Fibroblast of skin of scalp (primary cell): Measurements from ENCODE around the gene TSEN54.

Experiments
- DNase-seq: peaks from one replicate; pipeline ENCODE4 v3.0.0-alpha.2; 2013

Gene TSEN54

GRCh38 chr17:75488693-75489510 lies 27.4 kb upstream of the TSEN54 start:
- DNase-seq: no peak

DNA sequence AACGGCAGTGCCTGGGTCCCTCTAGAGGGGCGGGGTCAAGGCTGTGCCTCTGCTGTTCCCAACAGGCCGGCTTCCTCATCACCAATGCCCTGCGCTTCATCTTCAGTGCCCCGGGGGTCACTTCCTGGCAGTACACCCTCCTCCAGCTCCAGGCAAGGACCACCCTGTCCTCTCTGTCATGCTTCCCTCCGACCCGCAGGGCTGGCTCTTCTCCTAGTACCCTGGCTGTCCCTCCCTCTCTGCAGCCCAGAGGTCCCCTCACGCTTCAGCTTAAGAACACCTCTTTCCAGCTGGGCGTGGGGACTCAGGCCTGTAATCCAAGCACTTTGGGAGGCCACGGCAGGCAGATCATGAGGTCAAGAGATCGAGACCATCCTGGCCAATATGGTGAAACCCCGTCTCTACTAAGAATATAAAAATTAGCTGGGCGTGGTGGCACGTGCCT lies 26.8 kb upstream of the TSEN54 start:
- no peak for DNase-seq

GRCh38 chr17:75490173-75490743 lies 26.1 kb upstream of the TSEN54 start:
- DNase-seq: no peak

DNA sequence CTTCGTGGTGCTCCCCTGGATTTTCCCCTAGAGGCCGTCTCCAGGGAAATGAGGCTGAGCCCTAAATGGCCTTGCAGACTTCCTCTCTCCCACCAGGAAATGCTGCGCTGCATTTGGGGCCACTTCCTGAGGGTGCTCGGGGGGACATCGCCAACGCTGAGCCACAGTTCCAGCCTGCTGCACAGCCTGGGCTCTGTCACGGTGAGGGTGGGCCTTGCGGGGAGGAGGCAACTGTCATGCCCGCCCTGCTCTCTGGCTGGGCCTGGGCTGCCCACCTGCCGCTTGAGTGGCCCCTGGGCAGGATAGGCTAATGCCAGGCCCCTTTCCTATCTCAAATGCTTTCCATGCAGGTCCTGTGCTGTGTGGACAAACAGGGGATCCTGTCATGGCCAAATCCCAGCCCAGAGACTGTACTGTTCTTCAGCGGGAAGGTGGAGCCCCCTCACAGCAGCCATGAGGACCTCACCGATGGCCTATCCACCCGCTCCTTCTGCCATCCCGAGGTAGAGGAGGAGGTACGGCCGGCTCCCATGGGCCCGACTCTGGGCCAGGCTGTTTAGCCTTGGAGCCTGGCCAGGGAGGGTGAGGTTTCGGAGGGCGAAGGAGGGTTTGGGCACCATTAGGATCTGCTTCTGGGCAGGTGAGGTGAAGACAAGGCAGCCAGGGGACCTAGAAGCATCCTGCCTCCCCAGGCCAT lies 25.2 kb upstream of the TSEN54 start:
- no peak for DNase-seq

GRCh38 chr17:75491680-75492079 lies 24.6 kb upstream of the TSEN54 start:
- no peak for DNase-seq

DNA sequence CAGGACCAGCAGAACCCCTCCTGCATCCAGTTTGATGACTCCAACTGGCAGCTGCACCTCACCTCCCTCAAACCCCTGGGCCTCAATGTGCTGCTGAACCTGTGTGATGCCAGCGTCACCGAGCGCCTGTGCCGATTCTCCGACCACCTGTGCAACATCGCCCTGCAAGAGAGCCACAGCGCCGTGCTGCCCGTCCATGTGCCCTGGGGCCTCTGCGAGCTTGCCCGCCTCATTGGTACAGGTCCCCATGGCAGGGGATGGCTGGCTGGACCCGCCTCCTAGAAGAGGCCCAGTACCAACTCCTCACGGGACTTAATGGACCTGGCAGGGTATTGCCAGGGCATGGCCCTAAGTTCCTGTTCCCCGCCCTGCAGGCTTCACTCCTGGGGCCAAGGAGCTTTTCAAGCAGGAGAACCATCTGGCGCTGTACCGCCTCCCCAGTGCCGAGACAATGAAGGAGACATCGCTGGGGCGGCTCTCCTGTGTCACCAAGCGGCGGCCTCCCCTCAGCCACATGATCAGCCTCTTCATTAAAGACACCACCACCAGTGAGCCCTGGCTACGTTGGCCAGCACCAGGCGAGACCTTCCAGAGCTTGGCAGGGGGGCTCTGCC lies 23.7 kb upstream of the TSEN54 start:
- DNase-seq: no peak

GRCh38 chr17:75493476-75494129 lies 22.7 kb upstream of the TSEN54 start:
- no peak for DNase-seq

DNA sequence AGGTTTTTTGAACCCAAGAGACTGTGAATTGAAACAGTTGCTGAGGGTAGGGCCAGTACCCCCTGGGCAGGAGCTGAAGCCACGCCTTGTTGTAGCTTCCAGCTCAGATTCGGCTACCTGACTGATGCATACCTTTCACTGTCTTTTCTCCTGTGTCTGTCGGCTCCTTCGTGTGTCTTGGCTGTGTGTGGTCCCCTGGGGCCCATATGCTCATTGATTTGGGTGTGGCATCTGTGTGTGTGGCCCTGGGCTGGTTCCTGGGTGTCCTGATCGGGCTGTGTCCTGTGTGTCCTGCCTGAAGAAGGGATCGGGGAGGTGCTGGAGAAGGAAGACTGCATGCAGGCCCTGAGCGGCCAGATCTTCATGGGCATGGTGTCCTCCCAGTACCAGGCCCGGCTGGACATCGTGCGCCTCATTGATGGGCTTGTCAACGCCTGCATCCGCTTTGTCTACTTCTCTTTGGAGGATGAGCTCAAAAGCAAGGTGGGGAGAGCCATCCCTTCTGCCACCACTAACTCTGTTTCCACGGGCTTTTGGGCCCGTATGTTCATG lies 21.9 kb upstream of the TSEN54 start:
- no peak for DNase-seq

DNA sequence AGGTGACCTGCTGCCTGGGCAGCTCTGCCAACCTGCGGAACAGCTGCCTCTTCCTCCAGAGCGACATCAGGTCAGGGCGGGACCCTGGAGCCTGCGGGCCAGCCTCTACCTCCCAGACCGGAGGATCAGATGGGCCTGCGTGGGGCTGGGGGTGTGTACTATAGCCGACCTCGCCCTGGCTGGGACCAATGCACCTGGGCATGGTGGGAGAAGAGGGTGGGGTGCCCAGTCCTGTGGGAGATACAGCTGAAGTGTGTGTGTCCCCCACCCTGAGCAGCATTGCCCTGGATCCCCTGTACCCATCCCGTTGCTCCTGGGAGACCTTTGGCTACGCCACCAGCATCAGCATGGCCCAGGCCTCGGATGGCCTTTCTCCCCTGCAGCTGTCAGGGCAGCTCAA lies 20.3 kb upstream of the TSEN54 start:
- no peak for DNase-seq

GRCh38 chr17:75498039-75498725 lies 18.1 kb upstream of the TSEN54 start:
- no peak for DNase-seq

GRCh38 chr17:75498726-75499213 lies 17.6 kb upstream of the TSEN54 start:
- DNase-seq: no peak

GRCh38 chr17:75499313-75500022 lies 16.9 kb upstream of the TSEN54 start:
- no peak for DNase-seq

DNA sequence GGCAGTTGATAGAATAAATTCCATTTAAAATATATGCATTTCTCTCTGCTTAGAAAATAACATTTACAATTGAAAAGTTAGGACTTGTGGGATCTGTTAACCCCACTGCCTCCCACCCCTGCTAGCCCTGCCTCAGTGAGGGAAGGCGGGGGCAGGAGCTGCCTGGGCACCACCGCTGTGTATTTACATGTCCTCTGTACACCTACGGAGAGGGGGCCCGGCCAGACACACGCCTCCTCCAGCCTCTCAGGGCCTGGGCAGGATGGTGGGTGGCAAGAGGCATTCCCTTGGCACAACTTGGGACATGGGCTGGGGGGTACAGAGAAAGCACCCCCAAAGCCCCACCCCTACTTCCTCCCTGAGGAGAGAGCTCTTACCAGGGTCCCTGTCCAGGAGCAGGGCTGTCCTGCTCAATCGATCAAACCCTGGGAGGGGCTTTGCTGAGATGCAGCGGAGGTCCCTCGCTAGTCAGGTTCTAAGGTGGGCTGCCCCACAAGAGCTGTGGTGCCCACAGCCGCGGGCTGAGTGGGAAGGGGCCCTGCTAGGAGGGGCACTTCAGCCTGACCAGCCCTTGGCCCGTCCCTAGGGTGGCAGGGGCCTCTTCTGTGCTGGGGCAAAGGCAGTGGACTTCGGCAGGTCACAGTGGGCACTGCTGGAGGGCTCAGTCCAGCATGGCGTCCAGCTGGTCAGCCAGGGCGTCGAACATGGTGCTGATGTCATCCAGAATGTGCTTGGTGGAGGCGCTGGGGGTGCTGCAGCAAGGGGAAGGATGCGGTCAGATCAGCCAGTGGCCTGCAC lies 15.7 kb upstream of the TSEN54 start:
- no peak for DNase-seq

- DNase-seq: no peak
These were observed 14.8 kb upstream of the TSEN54 start for GRCh38 chr17:75501378-75502071.

DNA sequence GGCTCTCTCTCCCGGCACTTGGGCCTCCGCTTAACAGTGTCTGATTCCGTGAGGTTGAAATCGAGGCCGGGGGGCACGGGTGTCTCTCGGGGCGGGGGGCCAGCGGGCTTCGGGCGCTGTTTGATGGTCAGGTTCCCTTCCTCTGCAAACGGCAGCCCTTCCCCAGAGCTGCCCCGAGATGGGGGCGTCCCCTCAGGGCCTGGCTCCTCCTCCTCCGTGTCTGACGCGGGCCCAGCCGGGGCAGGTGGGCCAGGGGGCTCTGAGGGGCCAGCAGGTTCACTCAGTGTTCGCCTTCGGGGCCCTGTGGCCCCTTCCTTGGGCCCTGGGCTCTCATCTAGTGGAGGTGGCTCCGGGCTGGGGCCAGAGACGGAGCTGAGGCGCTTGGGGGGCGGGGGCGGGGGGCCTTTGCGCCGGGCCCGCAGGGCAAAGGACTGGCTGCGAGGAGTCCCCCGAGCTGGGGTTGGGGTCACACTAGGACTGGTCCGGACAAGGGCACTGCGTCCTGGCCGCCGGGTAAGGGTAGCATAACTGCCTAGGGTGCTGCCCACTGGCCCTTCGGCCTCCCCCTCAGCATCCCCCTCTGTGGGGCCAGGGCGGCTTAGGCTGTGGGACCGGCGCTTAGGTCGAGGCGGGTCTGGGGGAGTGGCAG lies 14.1 kb upstream of the TSEN54 start:
- DNase-seq: no peak

- DNase-seq: no peak
These were observed 13.5 kb upstream of the TSEN54 start for GRCh38 chr17:75502721-75503329.

- DNase-seq: no peak
These were observed 12.9 kb upstream of the TSEN54 start for GRCh38 chr17:75503337-75503950.

DNA sequence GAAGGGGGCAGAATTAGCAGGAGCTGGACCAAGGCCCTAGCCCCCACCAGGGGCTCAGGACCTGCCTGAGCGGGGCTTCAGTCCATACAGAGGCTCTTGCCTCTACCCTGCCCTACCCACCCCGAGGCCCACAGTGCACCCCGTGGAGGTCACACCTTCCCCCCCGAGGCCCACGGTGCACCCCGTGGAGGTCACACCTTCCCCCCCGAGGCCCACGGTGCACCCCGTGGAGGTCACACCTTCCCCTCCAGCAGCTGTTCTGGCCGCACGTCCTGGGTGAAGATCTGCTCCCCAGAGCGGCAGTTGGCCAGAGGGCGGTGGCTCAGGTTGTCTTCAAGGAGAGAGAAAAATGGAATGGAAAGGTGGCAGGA lies 12.4 kb upstream of the TSEN54 start:
- DNase-seq: no peak
